Brain microvascular endothelial cell (primary cell): ENCODE data around the gene MRPS18A.

Source experiments
- DNase-seq: peaks from one replicate; pipeline ENCODE4 v3.0.0-alpha.2; 2020
- H3K27ac ChIP-seq: fragments of 250-450 bp; sonication (Bioruptor Pico); 2 replicates; pipeline ENCODE4 v1.5.1; 2020; ENCODE audit warnings: mild to moderate bottlenecking, moderate library complexity
- H3K27me3 ChIP-seq: fragments of 250-450 bp; sonication (Bioruptor Pico); replicated peaks from 2 replicates; pipeline ENCODE4 v1.5.1; 2020; ENCODE audit warnings: mild to moderate bottlenecking
- H3K36me3 ChIP-seq: fragments of 250-450 bp; sonication (Bioruptor Pico); replicated peaks from 2 replicates; pipeline ENCODE4 v1.5.1; 2020; ENCODE audit warnings: mild to moderate bottlenecking
- H3K4me3 ChIP-seq: 2 replicates; pipeline ENCODE4 v1.5.1; 2011; ENCODE audit warnings: low read depth, mild to moderate bottlenecking, control low read depth, low read length, moderate library complexity
- in situ Hi-C: cut with HindIII; loops from 2 replicates; pipeline ENCODE4 v1.10.0; 2017; ENCODE audit warnings: low sequenced_read_pairs, low pct_ligation_motif_present
- TF ChIP-seq, protein P1 (sequence below): IDR thresholded peaks from 2 replicates; pipeline ENCODE4 v1.5.1; 2011; ENCODE audit warnings: low read depth, mild to moderate bottlenecking, moderate library complexity, low read length, control low read depth, inconsistent platforms; ENCODE audit errors: missing control alignments

Gene MRPS18A

DNA sequence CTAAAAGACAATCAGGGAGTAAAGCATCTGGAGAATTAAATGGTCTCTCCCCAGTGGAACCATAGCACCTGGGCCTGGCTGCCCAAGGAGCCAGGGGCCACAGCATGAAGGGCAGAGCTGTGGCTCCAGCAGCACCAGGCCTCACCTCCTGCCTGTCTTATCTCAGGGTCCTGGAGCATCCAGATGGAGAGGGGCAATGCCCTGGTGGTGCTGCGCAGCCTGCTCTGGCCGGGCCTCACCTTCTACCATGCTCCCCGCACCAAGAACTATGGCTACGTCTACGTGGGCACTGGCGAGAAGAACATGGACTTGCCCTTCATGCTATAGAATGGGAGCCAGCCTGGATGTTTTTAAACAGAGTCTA, 17.0 kb downstream of the MRPS18A start:
- peaks cover 18% of the 10 kb centered on the region for H3K36me3 ChIP-seq

DNA sequence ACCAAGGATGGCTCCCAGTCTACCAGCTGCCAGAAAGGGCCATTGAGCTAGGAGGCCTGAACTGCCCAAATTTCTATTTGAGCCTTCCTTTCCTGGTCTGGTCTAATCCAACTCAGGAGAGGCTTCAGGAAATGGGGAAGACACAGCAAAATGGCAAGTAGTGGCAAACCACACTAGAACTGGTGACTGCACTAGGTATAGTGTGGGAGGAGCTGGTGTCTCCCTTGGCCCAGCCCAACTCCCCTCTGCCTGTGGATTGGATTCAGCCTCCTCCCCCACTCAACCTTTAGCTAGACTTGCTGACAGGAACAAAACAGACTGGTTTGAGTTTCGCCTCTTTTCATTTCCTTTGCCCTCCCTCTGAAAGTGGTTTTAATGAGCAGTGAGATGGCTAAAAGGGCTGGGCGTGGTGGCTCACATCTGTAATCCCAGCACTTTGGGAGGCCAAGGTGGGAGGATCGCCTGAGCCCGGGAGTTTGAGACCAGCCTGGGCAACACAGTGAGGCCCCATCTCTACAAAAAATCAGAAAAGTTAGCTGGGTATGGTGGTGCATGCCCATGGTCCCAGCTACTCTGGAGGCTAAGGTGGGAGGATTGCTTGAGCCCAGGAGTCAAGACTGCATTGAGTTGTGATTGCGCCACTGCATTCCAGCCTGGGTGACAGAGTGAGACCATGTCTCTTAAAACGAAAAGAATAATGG, 17.5 kb downstream of the MRPS18A start:
- no peak for DNase-seq
- H3K27ac ChIP-seq: no peak overlapping the region

More for the DNA sequence above, 17.0 kb downstream of the MRPS18A start:
- TF ChIP-seq, protein P1, sequence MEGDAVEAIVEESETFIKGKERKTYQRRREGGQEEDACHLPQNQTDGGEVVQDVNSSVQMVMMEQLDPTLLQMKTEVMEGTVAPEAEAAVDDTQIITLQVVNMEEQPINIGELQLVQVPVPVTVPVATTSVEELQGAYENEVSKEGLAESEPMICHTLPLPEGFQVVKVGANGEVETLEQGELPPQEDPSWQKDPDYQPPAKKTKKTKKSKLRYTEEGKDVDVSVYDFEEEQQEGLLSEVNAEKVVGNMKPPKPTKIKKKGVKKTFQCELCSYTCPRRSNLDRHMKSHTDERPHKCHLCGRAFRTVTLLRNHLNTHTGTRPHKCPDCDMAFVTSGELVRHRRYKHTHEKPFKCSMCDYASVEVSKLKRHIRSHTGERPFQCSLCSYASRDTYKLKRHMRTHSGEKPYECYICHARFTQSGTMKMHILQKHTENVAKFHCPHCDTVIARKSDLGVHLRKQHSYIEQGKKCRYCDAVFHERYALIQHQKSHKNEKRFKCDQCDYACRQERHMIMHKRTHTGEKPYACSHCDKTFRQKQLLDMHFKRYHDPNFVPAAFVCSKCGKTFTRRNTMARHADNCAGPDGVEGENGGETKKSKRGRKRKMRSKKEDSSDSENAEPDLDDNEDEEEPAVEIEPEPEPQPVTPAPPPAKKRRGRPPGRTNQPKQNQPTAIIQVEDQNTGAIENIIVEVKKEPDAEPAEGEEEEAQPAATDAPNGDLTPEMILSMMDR: no peak
- Histone ChIP-seq H3K27me3 (no peaks in the 10 kb centered on the region), H3K4me3 (no peak overlapping the region), H3K27ac (no peak overlapping the region)
- DNase-seq: no peak
- in situ Hi-C loops: no loop called here

DNA sequence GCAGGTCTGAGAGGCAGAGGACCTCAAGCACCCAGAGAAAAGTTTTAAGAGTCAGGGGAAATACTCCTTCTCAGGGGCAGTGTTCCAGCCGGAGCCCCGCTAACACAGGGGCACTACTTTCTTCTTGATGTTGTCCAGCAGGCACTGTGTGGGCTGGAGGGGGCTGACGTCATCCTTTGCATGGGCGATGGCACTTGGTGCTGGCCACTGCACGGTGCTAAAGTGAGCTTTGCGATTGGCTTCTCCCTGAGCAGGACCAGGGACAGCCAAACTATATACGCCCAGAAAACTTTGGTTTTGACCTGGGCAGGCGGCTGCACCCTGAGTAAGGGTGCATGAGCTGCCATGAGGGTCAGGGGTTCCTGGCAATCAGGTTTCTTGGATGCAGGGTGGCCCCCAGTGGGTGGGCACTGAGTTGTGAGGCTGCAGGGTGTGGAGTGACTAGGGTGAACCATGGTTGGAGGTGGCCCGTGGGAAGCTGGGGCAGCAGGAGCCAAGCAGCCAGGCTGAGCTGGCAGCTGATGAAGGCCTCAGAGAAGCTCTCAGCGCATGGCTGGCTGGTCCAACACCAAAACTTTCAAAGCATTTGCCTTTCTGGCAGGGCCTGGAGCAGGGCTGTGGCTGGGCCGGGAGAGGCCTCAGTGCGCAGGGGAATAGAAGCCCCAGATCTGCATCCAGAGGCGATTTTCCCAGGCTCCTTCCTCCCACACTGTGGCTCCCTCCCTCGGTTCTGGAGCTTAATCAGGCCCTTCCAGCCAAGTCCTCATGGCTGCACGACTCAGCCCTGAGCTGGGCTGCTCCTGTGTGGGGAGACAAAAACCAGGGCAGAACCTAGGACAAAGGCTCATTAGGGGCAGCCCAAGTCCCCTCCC, 18.3 kb downstream of the MRPS18A start:
- Histone ChIP-seq H3K36me3 (peaks cover 10% of the 10 kb centered on the region), H3K4me3 (no peak overlapping the region), H3K27me3 (no peaks in the 10 kb centered on the region), H3K27ac (no peak overlapping the region)
- in situ Hi-C loops: no loop called here
- TF ChIP-seq, protein P1: no peak
- no peak for DNase-seq

More for the DNA sequence above, 17.5 kb downstream of the MRPS18A start:
- TF ChIP-seq, protein P1: no peak
- Histone ChIP-seq H3K36me3 (peaks cover 17% of the 10 kb centered on the region), H3K4me3 (no peak overlapping the region), H3K27me3 (no peaks in the 10 kb centered on the region)
- in situ Hi-C loops: no loop called here

DNA sequence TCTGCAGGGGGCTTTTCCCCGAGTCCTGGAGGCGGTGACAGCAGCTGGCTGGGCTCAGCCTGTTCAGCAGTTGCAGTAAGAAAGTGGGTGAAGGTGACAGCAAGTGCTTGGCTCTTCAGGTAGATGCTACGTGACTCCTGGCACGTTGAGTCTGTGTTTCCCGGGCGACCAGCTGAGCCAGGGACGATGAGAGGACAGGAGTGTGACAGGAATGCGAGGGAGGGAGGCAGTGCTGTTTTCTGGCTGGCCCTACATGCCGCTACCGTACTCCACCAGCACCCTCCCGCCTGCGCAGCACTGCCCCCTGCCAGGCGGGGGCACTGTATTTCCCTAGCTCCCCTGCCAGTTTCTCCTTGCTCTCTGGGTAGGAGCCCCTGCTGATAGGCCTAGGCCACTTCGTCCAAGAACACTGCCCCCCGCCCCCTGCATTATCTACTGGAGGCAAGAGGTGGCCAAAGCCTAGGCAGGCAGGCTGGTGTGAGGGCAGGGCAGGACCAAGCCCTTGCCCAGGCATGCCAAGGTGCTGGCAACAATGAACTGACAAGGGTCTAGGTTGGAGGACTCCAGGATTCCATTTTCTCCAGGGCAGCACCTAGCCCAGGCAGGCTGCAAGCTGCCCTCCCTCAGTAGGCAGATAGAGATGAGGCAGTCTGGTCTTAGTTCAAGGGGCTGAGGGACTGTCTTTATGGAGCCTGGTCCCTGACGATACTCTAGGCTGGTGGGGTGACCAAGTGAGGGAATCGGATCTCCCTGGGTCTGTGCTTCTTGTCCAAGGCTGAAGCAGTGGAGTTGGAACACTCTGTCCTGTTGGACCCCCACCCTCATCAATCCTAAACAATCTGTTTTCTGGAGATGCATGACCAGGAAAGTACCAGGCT, 19.2 kb downstream of the MRPS18A start:
- peaks cover 9% of the 10 kb centered on the region for H3K36me3 ChIP-seq
- H3K27me3 ChIP-seq: no peaks in the 10 kb centered on the region
- peak; percentile 14 for DNase-seq
- TF ChIP-seq, protein P1: peak; percentile 80
- H3K4me3 ChIP-seq: no peak overlapping the region
- in situ Hi-C loops: no loop called here
- H3K27ac ChIP-seq: no peak overlapping the region

DNA sequence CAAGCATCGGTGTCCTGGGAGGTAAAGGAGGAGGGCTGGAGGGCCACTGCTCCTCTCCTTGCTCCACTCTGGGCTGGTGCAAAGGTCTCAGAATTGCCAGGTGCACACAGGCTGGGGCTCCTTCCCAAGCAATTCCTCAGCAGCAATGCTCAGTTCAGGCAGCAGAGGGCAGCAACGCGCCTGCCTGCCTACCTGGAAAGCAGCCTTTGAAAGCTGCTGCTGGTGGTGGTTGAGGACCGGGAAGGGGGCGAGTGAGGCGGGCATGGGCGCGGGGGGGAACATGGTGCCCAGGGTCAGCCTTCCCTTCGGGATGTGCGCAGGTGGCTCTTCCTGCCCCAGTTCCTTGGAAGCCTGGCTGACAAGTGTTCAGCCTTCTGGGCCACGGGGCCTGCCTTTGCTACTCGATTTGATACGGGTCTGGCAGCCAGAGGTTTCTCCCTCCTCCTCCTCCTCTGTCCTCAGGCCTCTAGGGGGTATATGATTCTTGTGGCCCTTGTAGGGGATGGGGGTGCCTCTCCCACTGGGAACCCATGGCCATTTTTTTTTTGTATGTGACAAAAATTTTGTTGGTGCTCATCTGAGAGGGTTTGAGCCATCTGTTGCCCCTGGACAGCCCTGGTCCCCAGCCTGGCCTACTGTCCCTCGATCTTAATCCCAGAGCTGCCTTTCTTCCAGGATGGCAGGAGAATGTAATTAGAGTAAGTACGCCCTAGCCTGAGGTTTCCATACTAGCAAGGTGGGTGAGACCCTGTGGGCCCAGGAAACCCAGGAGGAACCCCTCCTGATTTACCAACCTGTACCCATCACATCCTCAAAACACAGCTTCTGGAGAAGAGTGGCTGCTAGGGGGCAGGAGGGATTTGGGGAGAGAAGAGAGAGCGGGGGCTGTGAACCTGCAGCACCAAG, 20.1 kb downstream of the MRPS18A start:
- H3K4me3 ChIP-seq: no peak overlapping the region
- no peak overlapping the region for H3K27ac ChIP-seq
- H3K36me3 ChIP-seq: peaks cover 9% of the 10 kb centered on the region
- in situ Hi-C loops: no loop called here
- TF ChIP-seq, protein P1: peak; percentile 98
- peak; percentile 63 for DNase-seq
- no peaks in the 10 kb centered on the region for H3K27me3 ChIP-seq
